NCI-H2081 treated with DMSO at 0.1 percent for 48 hours (cell line): ENCODE data around the gene IFITM2.

ENCODE experiments used
- DNase-seq: peaks from one replicate; lab custom pipeline; 2025; lab: John Stamatoyannopoulos, UW

IFITM2 gene

GRCh38 chr11:293271-293851 is 14.3 kb upstream of the IFITM2 start:
- DNase-seq = no peak

- no peak for DNase-seq
These were observed 13.6 kb upstream of the IFITM2 start for GRCh38 chr11:293852-294661.

- no peak for DNase-seq
These were observed 12.8 kb upstream of the IFITM2 start for GRCh38 chr11:294780-295179.

GRCh38 chr11:295351-296170 is 12.1 kb upstream of the IFITM2 start:
- DNase-seq = no peak

- DNase-seq = no peak
These were observed 11.2 kb upstream of the IFITM2 start for GRCh38 chr11:296171-297050.

GRCh38 chr11:297051-297585 is 10.5 kb upstream of the IFITM2 start:
- DNase-seq = no peak

- no peak for DNase-seq
These were observed 9.8 kb upstream of the IFITM2 start for GRCh38 chr11:297586-298405.

- no peak for DNase-seq
These were observed 9.1 kb upstream of the IFITM2 start for GRCh38 chr11:298406-299065.

GRCh38 chr11:299081-299891 is 8.3 kb upstream of the IFITM2 start, which contains the start of gene IFITM5:
IFITM5 (minus strand) TSS chr11:299526; CDS start chr11:299490, 36 bp downstream.
- DNase-seq = no peak

GRCh38 chr11:299951-300735 is 7.5 kb upstream of the IFITM2 start:
- DNase-seq = no peak

GRCh38 chr11:303363-303762 is 4.3 kb upstream of the IFITM2 start:
- no peak for DNase-seq

GRCh38 chr11:304061-304506 is 3.5 kb upstream of the IFITM2 start:
- DNase-seq = no peak

- DNase-seq = no peak
These were observed 2.4 kb upstream of the IFITM2 start for GRCh38 chr11:304915-305843.

GRCh38 chr11:305844-306211 is 1.8 kb upstream of the IFITM2 start:
- no peak for DNase-seq

GRCh38 chr11:306645-307371 is 808 bp upstream of the IFITM2 start:
- no peak for DNase-seq
